Muscle of leg (tissue), 11 donors: ENCODE data around the gene PDCD10. TPM values are rescaled to one million over a fixed set of nuclear protein-coding genes. Genes with fewer than 3 reads are reported as not detected.

Experiments used
- DNase-seq: peaks from one replicate; pipeline ENCODE4 v3.0.0; 2013
- H3K27ac ChIP-seq: one replicate; pipeline ENCODE4 v1.5.1; 2013; ENCODE audit warnings: mild to moderate bottlenecking, low read length, control low read depth
- H3K27me3 ChIP-seq: one replicate; pipeline ENCODE4 v1.6.1; 2013; ENCODE audit warnings: low read length; ENCODE audit not compliant: control insufficient read depth, insufficient read depth
- H3K36me3 ChIP-seq: one replicate; pipeline ENCODE4 v1.6.1; 2013; ENCODE audit warnings: low read length; ENCODE audit not compliant: control insufficient read depth, insufficient read depth
- H3K4me1 ChIP-seq: one replicate; pipeline ENCODE4 v1.6.1; 2013; ENCODE audit warnings: low read length; ENCODE audit not compliant: control insufficient read depth, insufficient read depth
- H3K4me3 ChIP-seq: one replicate; pipeline ENCODE4 v1.5.1; 2013; ENCODE audit warnings: low read length, control low read depth
- H3K9me3 ChIP-seq: replicated peaks from 2 replicates; pipeline ENCODE4 v1.6.1; 2013; ENCODE audit warnings: low read depth, low read length; ENCODE audit not compliant: control insufficient read depth
- WGBS: methylation state at CpG from one replicate; pipeline ENCODE4 v1.1.5; 2013; ENCODE audit warnings: missing lambda C conversion rate; ENCODE audit not compliant: insufficient coverage; 5-methylcytosine and 5-hydroxymethylcytosine counted together
- polyA plus RNA-seq, 8 donors: library from polyadenylated mRNA; unstranded; fragments of 120-200 nt; gene quantifications; one replicate each; pipeline versions ENCODE4 v1.2.1 to v1.2.3, GENCODE V29; 2013; ENCODE audit warnings: inconsistent platforms in 1 of 8, low replicate concordance in 1 of 8; ENCODE audit not compliant: insufficient read length in 8 of 8, insufficient read depth in 1 of 8
- total RNA-seq: library from RNA; stranded (reverse); fragments of 120-200 nt; gene quantifications from one replicate; pipeline ENCODE4 v1.2.4, GENCODE V29; 2013

Gene PDCD10
- total and polyA plus RNA-seq, 9 donors = 28.4 to 37.6 (median 31.1) TPM

GRCh38 chr3:167761302-167761701 lies 26.6 kb upstream of the PDCD10 start:
- no peak overlapping the region for H3K4me3 ChIP-seq
- peaks cover 2% of the 10 kb centered on the region for H3K9me3 ChIP-seq
- no CpG with 5 or more reads among the region's 1 CpG for WGBS
- no peaks in the 10 kb centered on the region for H3K4me1 ChIP-seq
- H3K27ac ChIP-seq = no peak overlapping the region
- no peaks in the 10 kb centered on the region for H3K27me3 ChIP-seq
- no peaks in the 10 kb centered on the region for H3K36me3 ChIP-seq
- no peak for DNase-seq

GRCh38 chr3:167754049-167754448 lies 19.4 kb upstream of the PDCD10 start:
- no peak overlapping the region for H3K4me3 ChIP-seq
- H3K27ac ChIP-seq = no peak overlapping the region
- DNase-seq = no peak
- no peaks in the 10 kb centered on the region for H3K36me3 ChIP-seq
- H3K4me1 ChIP-seq = no peaks in the 10 kb centered on the region
- H3K9me3 ChIP-seq = no peaks in the 10 kb centered on the region
- H3K27me3 ChIP-seq = no peaks in the 10 kb centered on the region

- H3K27ac ChIP-seq = no peak overlapping the region
- no peaks in the 10 kb centered on the region for H3K27me3 ChIP-seq
- no peaks in the 10 kb centered on the region for H3K36me3 ChIP-seq
- no peaks in the 10 kb centered on the region for H3K9me3 ChIP-seq
- no peaks in the 10 kb centered on the region for H3K4me1 ChIP-seq
- WGBS = 76% methylated on average over 2 of the region's 3 CpGs
- no peak for DNase-seq
- H3K4me3 ChIP-seq = no peak overlapping the region
Measured at GRCh38 chr3:167750272-167750971, 15.7 kb upstream of the PDCD10 start.

DNA sequence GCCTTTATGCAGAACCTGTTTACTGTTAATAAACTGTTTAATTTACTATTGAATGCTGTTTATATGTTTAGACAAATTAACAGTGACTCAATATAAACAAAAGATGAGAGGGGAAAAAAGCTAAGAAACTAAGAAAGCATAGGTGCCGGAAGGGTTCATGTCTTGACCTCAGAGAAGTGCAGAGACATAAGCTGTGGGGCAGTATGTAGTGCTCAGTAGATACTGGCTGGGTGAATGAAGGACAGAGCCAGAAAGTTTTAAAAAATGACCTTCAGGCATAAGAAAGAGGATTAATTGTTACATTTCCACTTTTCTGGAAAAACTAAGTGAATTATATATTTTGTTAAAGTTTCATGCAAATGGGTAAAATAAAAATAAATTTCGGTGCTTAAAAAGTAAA lies 15.0 kb upstream of the PDCD10 start:
- no peak for DNase-seq
- H3K4me1 ChIP-seq = no peaks in the 10 kb centered on the region
- H3K36me3 ChIP-seq = no peaks in the 10 kb centered on the region
- H3K4me3 ChIP-seq = no peak overlapping the region
- no peaks in the 10 kb centered on the region for H3K9me3 ChIP-seq
- no peak overlapping the region for H3K27ac ChIP-seq
- H3K27me3 ChIP-seq = no peaks in the 10 kb centered on the region
- WGBS = 88% methylated on average over 1 of the region's 2 CpGs

GRCh38 chr3:167749209-167749608 lies 14.5 kb upstream of the PDCD10 start:
- Histone ChIP-seq H3K36me3 (no peaks in the 10 kb centered on the region), H3K4me3 (no peak overlapping the region), H3K9me3 (no peaks in the 10 kb centered on the region), H3K4me1 (no peaks in the 10 kb centered on the region), H3K27ac (no peak overlapping the region), H3K27me3 (no peaks in the 10 kb centered on the region)
- DNase-seq = no peak

- Histone ChIP-seq H3K4me1 (no peaks in the 10 kb centered on the region), H3K4me3 (no peak overlapping the region), H3K9me3 (no peaks in the 10 kb centered on the region), H3K27me3 (no peaks in the 10 kb centered on the region), H3K27ac (no peak overlapping the region), H3K36me3 (no peaks in the 10 kb centered on the region)
- no CpG with 5 or more reads among the region's 2 CpGs for WGBS
- DNase-seq = no peak
Measured at GRCh38 chr3:167743799-167744198, 9.1 kb upstream of the PDCD10 start.

DNA sequence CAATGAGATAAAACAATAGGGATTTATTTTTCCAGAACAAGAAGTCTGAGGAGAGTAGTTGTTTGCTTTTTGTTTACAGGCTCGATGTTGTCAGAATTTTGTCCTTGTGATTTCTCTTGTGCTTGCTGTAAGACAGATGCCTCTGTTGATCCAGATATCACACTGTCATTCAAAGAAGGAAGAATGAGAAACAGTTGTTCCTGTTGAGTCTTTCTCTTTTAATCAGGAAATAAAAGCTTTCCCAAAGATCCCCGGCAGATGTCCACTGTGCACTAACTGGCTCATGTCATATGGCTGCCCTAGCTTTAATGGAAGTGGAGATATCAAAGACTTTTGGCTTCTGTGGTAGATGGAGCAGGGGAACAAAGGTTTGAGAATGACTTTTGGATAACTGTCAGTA lies 7.6 kb upstream of the PDCD10 start:
- DNase-seq = no peak
- no peak overlapping the region for H3K4me3 ChIP-seq
- H3K36me3 ChIP-seq = no peaks in the 10 kb centered on the region
- no CpG with 5 or more reads among the region's 2 CpGs for WGBS
- no peak overlapping the region for H3K27ac ChIP-seq
- H3K9me3 ChIP-seq = no peaks in the 10 kb centered on the region
- H3K27me3 ChIP-seq = no peaks in the 10 kb centered on the region
- H3K4me1 ChIP-seq = no peaks in the 10 kb centered on the region

DNA sequence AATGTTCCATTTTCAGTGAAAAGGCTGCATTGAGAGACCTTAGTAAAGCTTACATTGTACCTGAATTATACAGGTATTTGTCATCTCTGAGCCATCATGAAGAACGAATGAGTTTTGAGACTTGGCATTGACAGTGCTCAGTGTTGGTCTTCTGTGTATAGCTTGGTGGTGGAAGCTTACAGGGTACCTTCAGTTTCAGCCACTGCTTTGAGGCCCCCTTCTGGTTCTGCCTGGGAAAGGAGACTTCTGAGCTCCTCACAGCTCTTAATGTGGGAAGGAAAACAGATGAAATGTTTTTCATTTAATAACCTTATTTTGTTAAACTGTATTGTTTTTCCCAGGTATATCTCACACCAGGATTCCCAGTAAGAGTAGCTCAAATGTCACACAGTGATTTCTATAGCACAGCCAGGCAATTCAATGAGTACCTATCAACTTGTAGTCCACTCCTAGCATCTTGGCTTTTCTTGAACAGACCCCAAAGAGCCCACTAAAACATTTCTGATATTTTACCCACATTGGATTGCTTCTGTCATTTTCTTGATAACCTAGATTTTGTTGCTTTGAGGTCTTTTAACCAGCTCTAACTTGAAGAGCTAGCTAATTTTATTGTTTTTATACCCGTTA lies 6.4 kb upstream of the PDCD10 start:
- no peaks in the 10 kb centered on the region for H3K27me3 ChIP-seq
- H3K36me3 ChIP-seq = no peaks in the 10 kb centered on the region
- no peak overlapping the region for H3K27ac ChIP-seq
- DNase-seq = peak; percentile 18
- no CpG with 5 or more reads among the region's 2 CpGs for WGBS
- H3K9me3 ChIP-seq = no peaks in the 10 kb centered on the region
- H3K4me1 ChIP-seq = no peaks in the 10 kb centered on the region
- H3K4me3 ChIP-seq = no peak overlapping the region

- no peak overlapping the region for H3K27ac ChIP-seq
- no peak for DNase-seq
- no peaks in the 10 kb centered on the region for H3K9me3 ChIP-seq
- peaks cover 3% of the 10 kb centered on the region for H3K4me1 ChIP-seq
- no peak overlapping the region for H3K4me3 ChIP-seq
- no peaks in the 10 kb centered on the region for H3K36me3 ChIP-seq
- no CpG with 5 or more reads among the region's 4 CpGs for WGBS
- no peaks in the 10 kb centered on the region for H3K27me3 ChIP-seq
Measured at GRCh38 chr3:167739190-167739810, 4.6 kb upstream of the PDCD10 start.

- no peaks in the 10 kb centered on the region for H3K27me3 ChIP-seq
- H3K9me3 ChIP-seq = no peaks in the 10 kb centered on the region
- H3K27ac ChIP-seq = no peak overlapping the region
- DNase-seq = no peak
- H3K36me3 ChIP-seq = no peaks in the 10 kb centered on the region
- WGBS = no CpG with 5 or more reads among the region's 2 CpGs
- no peak overlapping the region for H3K4me3 ChIP-seq
- H3K4me1 ChIP-seq = peaks cover 7% of the 10 kb centered on the region
Measured at GRCh38 chr3:167738037-167738436, 3.3 kb upstream of the PDCD10 start.
